Measurements from ENCODE around the gene SEPTIN6. TPM values are rescaled to one million over a fixed set of nuclear protein-coding genes. Genes with fewer than 3 reads are reported as not detected.

Gene SEPTIN6
- total and polyA plus RNA-seq, 2 of the 4 experiments (the other 2 are of a cell fraction) = 16.2 to 19.0 TPM

DNA sequence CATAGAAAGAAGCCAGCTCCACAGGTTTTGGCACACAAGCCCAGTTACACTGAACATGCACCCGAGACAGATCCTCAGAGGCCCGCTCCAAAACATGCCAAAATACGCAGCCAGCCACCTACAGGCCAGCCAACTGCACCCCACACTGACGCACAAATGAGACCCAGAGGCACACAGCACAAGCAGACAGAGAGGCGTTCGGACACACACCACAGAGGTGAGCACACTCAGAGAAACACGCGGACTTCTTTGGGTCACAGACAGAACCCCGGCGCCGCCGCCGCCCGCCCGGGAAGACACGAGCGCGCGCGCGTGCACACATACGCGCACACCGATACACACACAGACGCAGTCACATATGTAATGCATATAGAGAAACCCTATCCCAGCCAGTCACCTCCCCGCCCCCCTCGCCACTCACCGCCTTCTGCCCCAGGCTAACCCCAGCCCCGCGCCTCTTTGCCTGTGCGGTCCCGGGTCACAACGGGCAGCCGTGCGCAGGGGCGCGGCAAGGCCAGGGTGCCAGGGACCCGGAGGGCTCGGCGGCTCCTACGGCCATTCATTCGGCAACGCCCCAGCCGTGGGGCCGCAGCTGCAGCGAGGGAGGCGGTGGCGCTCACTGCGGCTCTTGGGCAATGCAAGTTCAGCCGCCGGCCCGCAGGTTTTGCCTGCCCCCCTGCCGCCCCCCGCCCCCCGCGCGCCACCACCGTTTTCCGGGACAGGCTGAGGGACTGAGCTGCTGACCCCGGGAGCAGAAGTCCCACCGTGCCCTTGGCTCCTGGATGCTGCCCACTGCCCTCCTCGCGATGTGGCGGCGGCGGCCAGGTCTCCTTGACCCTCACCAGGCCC lies 553 bp downstream of the SEPTIN6 start:
- Histone ChIP-seq H2AK5ac (ENCODE audit: low read depth, low read length) (no peak overlapping the region), H3K4me1 (ENCODE audit: control insufficient read depth, insufficient read depth, low read length) (peaks cover 3% of the 10 kb centered on the region; the same call in 1 of the 2 replicates), H3K23ac (ENCODE audit: low read depth, low read length) (no peak overlapping the region), H4K8ac (ENCODE audit: low read depth in 2 of 2, low read length in 2 of 2) (peak overlapping the region; percentile 35 to 60; a peak in 2 of 4 replicates), H3K9me3 (ENCODE audit: control insufficient read depth, insufficient read depth, low read length) (no peaks in the 10 kb centered on the region), H2BK120ac (ENCODE audit: low read depth, low read length) (no peak overlapping the region), H4K20me1 (ENCODE audit: insufficient read depth, low read length) (0 out of 2 replicates have a peak, but pooled peaks cover 3% of the 10 kb centered on the region), H3K27me3 (ENCODE audit: control insufficient read depth, insufficient read depth, low read length) (no peaks in the 10 kb centered on the region), H2BK5ac (ENCODE audit: low read depth, low read length, poor library complexity, severe bottlenecking) (no peak overlapping the region), H4K91ac (ENCODE audit: insufficient read depth, low read depth, low read length) (no peak overlapping the region), H3K18ac (ENCODE audit: low read depth, low read length) (no peak overlapping the region; the same call in 1 of the 2 replicates), H3K27ac (ENCODE audit: insufficient read depth, low read length) (peak overlapping the region; percentile 24; the same call in 1 of the 2 replicates), H3K79me1 (ENCODE audit: low read depth in 1 of 2, low read length in 2 of 2) (peaks cover 0 to 10% of the 10 kb centered on the region in 2 experiments; a peak in 2 of 4 replicates), H3K36me3 (ENCODE audit: control insufficient read depth, insufficient read depth, low read length) (no peaks in the 10 kb centered on the region), H3K56ac (ENCODE audit: extremely low read depth, insufficient read depth, low read length) (no peak overlapping the region), H2BK15ac (ENCODE audit: low read depth, low read length) (no peak overlapping the region), H3K14ac (replicated peaks; ENCODE audit: low read depth, low read length) (no peak overlapping the region), H3K9ac (ENCODE audit: low read depth, low read length) (peak overlapping the region; percentile 55), H2AK9ac (replicated peaks; ENCODE audit: low read depth, low read length, poor library complexity) (peak overlapping the region; percentile 55), H4K5ac (ENCODE audit: low read depth, low read length) (no peak overlapping the region), H2BK20ac (ENCODE audit: low read depth, low read length) (no peak overlapping the region), H2AFZ (replicated peaks; ENCODE audit: low read length, poor library complexity) (peak overlapping the region; percentile 93), H3K4me3 (ENCODE audit: insufficient read depth, low read depth, low read length) (peak overlapping the region; percentile 88), H3K9me1 (ENCODE audit: insufficient read depth, low read length) (peaks cover 6% of the 10 kb centered on the region; the same call in 1 of the 2 replicates), H3K4ac (ENCODE audit: low read depth, low read length) (no peak overlapping the region), H3K4me2 (ENCODE audit: low read depth, low read length) (peak overlapping the region; percentile 42)
- ATAC-seq (ENCODE audit: low read depth) (peak; percentile 61), DNase-seq (peak; percentile 48)
- intact Hi-C loops (cut with micrococcal nuclease) = loop anchor here (2.0 to 10.0 kb wide), 2 partner anchors 62 to 160 kb away; partner anchors contain the start of genes SOWAHD and UPF3B
- in situ Hi-C loops (cut with MboI; ENCODE audit: low sequenced_read_pairs) = no loop called here
- 43% methylated on average over 31 of the region's 66 CpGs; no CpG with 5 or more reads in 1 of the 2 experiments for WGBS, 2 experiments (ENCODE audit: extremely low coverage in 2 of 2, insufficient read length in 1 of 2)
- CTCF ChIA-PET = interaction anchor here (1.0 kb wide), 1 partner anchor 8 kb away, joined by 8 read pairs; no protein-coding TSS in a partner anchor
- no TSS peak for BruUV-seq (replicated peaks)
- dilution Hi-C loops (cut with HindIII; ENCODE audit: low sequenced_read_pairs, unreplicated experiment) = no loop called here
- POLR2A ChIA-PET (ENCODE audit: unreplicated experiment) = no interaction called here
- TF ChIP-seq NFE2L2 (IDR thresholded peaks at IDR 0.05; ENCODE audit: low read depth, low read length) (no peak), RFX5 (IDR thresholded peaks at IDR 0.05; ENCODE audit: low read depth, low read length) (no peak), SMC3 (IDR thresholded peaks at IDR 0.05; ENCODE audit: low read depth, low read length) (no peak), USF2 (IDR thresholded peaks at IDR 0.05; ENCODE audit: low read depth, low read length) (no peak), CTCF (conservative IDR thresholded peaks at IDR 0.05; ENCODE audit: low read depth, low read length) (no peak), MXI1 (IDR thresholded peaks at IDR 0.05; ENCODE audit: borderline replicate concordance, low read depth, low read length) (no peak), CEBPB (IDR thresholded peaks at IDR 0.05; ENCODE audit: low read depth, low read length) (no peak), CHD1 (IDR thresholded peaks at IDR 0.05; ENCODE audit: low read depth, low read length) (no peak), POLR2A (IDR thresholded peaks at IDR 0.05; ENCODE audit: low read depth, low read length) (no peak), MAZ (IDR thresholded peaks at IDR 0.05; ENCODE audit: borderline replicate concordance, low read depth, low read length) (no peak), RCOR1 (IDR thresholded peaks at IDR 0.05; ENCODE audit: insufficient replicate concordance, low read length) (no peak), RAD21 (IDR thresholded peaks at IDR 0.05; ENCODE audit: low read length) (no peak), BHLHE40 (IDR thresholded peaks at IDR 0.05; ENCODE audit: low read depth, low read length) (no peak), FOS (IDR thresholded peaks at IDR 0.05; ENCODE audit: low read depth, low read length) (no peak), MAFK (IDR thresholded peaks at IDR 0.05; ENCODE audit: low read depth, low read length) (no peak)

Data from IMR-90 (cell line).